Dermis microvascular lymphatic vessel endothelial cell (primary cell): ENCODE measurements around the gene NINJ2. TPM values are rescaled to one million over a fixed set of nuclear protein-coding genes. Genes with fewer than 3 reads are reported as not detected.
"Not testable (repeated sequence)": the region's sequence is repeated elsewhere in the genome, so short reads cannot be mapped to it uniquely, and the experiment has no call there.

Experiments
- DNase-seq, 2 donors: peaks; one replicate each; pipeline versions ENCODE4 v3.0.0 to v3.0.0-alpha.2; 2010; ENCODE audit warnings: low read depth in 2 of 2
- total RNA-seq: library from RNA; depleted of rRNA; stranded (reverse); fragments of >200 nt; gene quantifications from 2 replicates; pipeline ENCODE4 v1.2.1, GENCODE V29; 2014

NINJ2 gene
- total RNA-seq, 1 donor from 2014 or later = 2.4 TPM

DNA sequence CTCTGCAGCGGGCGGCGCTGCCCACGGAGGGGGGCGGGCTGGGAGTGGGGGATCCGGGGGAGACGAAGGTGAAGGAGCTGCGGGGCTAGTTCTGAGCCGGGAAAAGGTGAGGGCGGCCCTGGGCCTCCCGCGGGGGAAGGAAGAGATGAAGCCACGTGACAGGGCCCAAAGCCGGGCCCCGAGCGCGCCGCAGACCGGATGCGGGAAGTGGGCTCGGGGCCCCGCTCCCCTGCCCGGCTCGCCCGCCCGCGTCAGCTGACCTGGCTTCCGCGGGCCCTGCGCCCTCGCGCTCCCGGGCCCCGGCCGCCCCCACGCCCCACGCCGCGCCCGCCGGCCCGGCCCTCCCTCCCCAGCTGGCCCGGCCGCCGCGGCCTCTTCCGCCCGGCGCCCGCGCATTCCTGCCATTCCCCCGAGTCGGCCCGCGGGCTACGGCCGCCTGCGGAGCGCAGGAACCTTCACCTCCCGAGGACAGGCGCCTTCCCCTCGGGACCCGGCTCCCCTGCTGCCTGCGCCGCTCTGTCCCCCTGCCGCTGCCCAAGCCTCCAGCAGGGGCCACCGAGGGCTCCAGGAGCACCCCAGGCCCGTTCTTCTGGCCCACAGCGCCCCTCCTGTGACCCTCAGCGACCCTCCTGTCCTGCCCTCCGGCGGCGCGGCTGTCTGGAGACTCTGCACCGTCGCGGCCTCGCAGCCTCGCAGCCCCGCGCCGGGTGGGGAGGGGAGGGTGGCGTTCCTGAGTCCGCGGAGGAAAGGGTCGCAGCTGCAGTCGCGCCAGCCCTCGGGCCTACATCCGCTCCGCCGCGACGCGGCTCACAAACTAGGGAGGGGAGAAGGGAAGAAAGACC is 20.4 kb downstream of the NINJ2 start:
- DNase-seq = peak in 1 of 2 donors; percentile 78

DNA sequence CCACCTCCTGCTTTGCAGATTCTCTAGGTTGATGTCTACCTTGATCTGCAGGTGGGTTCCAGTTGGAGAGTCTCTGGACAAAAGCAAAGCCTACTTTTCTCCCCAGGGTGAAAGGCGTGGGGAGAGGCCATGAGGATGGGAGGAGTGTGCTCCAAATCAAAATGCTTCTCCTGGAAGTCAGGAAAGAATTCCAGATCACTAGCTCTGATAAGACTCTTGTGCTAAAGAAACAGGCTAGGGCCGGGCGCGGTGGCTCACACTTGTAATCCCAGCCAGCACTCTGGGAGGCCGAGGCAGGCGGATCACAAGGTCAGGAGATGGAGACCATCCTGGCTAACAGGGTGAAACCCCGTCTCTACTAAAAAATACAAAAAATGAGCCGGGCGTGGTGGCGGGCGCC is 21.9 kb downstream of the NINJ2 start:
- DNase-seq = not testable (repeated sequence)

DNA sequence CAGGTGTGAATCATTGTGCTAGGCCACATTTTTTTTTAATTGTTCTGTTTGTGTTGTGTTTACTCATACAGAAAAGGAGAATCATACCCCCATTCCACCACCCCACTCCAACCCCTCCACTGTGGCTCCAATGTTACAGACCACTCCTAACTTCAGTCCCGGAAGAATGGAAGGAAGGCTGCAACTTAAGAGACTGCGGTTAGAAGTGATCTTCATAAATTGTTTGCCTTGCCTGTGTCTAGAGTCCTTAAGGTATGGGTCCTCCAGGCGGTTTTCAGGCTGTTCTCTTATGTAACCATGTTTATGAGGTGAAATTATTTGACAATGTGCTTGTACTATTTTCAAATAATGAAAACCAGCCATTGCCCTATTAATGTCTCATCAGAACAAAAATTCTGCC is 22.5 kb downstream of the NINJ2 start:
- no peak for DNase-seq

DNA sequence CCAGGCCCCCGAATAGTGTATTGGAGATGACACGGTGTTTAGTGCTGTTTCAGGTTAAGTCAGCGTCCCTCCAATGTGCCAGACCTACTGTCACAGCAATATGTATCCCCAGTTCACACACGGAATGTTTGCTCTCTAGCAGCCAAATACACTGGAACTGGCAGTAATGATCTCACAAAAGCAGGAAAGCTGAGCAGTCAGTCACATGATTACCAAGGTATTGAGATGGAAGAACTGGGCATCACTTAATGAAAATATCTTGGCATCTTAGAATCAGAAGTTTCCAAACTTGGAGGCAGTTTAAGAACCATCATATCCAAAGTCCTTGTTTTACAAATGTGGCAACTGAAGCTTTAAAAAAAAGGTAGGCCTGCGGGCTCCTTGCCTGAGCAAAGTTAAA is 23.3 kb downstream of the NINJ2 start:
- peak in 1 of 2 donors; percentile 43 for DNase-seq

DNA sequence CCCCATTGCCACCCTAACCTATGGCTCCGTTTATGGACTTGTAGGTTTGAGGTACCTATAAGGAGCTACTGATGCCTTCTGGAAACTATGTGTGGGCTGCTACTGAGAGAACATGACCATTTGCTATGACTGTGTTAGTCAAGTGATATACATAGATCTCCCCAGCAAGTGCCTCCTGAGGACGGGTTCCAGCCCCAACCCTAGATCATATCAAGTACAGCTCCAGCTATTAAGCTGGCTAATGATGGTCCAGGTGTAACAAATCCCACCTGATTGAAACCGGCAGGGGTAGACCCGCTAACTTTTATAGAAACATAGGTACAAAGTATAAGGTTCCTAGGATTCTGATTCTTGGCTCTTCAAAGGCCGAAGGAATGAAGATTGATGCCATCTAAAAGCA is 23.7 kb downstream of the NINJ2 start:
- no peak for DNase-seq

DNA sequence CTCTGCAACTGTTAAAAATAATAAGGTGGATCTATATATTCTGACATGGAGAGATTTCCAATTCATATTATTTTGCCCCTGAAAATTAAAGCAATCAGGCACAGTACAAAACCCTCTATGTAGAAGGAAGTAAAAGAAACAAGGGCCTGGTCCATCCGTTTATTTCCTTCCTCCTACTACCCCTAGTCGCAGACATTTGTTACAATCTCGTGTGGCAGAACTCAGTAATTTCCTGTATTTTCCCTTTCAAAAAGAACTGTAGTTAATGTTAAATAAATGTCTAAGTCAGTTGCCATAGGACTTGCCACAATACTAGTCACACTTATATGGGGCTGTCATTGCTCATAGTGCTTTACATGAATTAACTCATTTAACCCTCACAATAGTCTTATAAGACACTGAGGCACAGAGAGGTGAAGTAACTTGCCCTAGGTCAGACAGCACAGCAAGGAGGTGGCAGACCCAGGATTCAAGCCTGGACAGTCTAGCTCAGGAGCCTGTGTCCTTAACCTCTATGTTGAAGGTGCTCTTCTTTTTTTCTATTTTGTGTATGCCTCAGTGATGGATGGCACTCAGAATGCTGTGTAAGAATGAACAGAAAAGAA is 24.2 kb downstream of the NINJ2 start:
- DNase-seq = peak in 1 of 2 donors; percentile 46

DNA sequence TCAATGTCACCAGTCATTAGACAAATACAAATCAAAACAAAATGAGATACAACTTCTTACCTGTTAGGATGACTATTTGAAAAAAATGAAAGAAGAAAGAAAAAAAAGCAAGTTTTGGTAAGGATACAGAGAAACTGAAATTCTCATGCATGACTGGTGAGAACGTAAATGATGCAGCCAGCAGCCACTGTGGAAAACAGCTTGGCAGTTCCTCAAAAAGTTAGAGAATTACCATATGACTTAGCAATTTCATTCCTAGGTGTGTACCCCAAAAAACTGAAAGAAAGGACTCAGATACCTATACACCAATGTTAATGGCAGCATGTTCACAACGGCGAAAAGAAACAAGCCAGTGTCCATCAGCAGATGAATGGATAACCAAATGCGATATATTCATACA is 26.6 kb downstream of the NINJ2 start:
- no peak for DNase-seq

DNA sequence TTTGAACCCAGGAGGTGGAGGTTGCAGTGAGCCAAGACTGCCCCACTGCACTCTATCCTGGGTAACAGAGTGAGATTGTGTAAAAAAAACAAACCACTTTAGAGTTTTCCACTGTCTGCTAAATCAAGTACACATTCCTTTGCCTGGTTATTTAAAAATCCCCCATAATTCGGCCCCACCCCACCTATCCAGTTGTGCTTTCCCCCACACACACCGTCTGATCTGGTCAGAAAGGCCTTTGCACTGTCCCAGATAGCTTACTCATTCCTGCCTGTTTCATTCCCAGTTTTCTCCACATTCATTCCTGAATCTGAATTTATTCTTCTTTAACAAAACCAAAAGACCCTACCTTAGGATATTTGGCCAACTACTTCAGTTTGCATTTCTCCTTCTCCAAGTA is 29.5 kb downstream of the NINJ2 start:
- no peak for DNase-seq

DNA sequence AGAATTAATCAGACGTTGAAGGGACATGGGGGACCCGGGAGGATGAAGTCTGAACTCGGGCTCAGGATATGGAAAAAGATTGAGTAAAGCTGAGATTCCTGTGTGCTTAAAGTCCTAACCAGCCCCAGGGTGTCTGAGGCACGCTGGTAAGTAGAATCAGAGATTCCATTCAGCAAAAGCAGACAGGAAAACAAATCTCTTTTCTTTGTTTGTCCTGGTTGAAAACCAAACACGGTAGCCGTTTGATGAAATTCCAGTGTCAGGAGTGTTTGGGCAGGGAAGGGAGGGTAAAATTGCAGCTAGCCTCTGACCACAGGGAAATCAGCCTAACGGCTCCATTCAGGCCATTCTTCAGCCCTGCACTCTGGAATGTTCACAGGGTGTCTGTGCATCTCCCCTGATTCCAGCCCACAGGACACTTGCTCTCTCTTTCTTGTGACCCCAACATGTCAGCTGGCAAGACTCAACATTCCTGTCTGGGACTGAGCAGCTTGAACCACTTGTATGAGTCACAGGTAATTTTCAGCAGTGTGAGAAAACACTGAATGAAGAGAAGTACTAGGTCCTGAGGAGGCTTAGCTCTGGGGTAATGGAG is 31.0 kb downstream of the NINJ2 start:
- peak; percentile 80 to 89 for DNase-seq

DNA sequence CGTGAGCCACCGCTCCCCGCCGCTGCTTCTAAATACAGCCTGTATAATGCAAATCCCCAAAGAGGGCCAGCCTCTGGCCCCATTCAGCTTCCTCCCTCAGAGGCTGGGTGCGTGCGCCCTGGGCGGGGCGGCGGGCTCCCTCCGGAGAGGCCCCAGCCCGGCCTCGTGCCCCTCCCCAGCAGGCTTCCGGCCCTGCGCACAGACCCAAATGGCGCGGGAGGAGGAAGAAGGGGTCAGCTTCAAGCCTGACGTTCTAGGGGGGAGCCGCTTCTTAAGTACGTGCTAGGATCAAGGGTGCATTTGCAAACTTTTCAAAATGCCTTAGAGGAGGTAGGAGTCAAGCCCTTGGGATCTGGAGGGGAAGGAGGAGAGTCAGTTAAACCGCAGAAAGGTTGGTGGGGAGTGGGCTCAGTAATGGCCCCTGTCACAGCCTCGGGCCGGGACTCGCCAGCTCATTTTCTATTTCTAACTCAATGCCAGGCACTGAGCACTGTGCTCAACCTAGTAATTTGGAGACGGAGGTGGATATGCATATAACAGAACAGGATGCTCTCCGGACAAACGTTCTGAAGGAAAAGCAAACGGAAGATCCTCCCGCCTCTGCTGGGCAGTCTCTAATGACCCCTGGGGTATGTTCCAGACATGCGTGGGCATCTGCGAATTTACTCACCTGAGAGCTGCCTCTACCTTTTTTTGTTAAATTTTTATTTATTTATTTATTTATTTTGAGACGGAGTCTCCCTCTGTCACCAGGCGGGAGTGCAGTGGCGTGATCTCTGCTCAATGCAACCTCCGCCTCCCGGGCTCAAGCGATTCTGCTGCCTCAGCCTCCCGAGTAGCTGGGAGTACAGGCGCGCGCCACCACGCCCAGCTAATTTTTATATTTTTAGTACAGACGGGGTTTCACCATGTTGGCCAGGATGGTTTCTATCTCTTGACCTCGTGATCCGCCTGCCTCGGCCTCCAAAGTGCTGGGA is 32.3 kb downstream of the NINJ2 start:
- no peak for DNase-seq

DNA sequence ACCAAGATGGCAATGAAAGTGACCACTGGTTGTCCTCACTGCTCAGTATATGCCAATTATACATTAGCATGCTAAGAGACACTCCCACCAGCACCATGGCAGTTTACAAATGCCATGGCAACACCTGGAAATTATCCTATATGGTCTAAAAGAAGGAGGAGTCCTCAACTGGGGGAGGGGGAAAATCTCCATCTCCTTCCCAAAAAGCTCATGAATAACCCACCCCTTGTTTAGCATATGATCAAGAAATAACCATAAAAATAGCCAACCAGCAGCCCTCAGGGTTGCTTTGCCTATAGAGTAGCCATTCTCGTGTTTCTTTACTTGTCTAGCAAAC is 34.5 kb downstream of the NINJ2 start:
- not testable (repeated sequence) for DNase-seq

DNA sequence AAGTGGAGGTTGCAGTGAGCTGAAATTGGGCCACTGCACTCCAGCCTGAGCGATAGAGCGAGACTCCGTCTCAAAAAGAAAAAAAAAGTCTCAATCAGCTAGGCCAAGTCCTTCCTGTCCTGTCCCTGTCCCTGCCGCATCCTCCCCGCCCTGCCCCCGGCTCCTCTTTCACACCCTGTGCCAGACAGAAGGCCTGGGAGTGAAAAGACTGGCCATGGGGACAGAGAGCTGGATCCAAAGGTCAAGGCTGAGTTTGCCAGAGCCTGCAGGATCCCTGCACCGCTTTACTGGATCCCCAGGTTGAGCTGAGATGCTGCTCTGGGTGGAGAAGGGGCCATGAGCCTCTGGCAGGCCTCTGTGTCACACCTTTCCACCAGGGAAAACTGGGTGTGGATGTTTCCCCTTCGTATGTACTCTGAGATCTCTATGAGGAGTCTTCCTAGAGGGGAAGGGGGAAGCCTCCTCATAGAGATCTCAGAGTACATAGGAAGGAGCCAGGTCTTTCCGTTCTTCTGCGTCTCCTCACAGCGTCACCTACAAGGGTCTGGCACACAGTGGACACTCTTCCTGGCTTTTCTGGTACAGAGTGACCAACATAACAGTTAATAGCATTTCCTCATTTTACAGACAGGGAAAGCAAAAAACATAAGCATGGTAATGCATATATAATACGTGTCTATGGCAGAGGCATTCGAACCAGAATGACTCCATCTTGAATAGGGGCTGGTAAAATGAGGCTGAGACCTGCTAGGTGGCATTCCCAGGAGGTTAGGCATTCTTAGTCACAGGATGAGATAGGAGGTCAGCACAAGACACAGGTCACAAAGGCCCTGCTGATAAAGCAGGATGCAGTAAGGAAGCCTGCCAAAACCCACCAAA is 35.1 kb downstream of the NINJ2 start:
- no peak for DNase-seq

DNA sequence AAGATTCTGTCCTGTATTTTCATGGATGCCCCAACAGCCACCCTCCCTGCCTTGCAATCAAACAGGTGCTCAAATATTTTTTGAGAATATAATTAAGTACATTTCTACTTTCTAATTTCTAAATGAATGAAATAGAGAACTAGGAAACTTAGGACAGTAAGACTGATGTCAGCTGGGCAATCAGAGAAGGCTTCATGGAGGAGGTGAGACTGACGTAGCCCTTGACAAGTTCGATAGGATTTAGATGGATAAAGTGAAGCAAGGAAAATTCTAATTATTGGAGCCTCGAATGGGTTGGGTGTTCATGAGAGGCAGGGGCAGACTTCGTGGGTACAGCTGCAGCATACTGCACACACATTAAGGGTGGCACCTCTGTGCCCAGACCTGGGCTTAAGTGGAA is 36.0 kb downstream of the NINJ2 start:
- no peak for DNase-seq

DNA sequence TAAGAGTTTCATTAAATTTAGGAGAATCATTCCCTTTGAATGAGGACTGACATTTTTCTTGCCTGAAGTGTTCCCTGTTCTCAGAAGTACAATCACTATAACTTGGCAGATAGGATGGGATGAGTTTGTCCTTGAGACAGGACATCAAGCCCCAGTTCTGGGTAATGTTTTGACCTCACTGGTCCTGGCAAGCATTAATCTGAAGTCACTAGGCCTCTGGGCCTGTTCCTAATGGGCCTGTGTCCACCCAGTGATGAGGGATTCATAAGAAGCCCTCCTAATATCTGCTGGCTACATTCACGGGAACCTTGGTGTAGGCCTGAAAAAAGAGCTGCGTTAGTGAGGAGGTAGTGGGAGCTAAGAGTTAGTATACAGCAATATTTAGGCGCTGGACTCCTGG is 37.2 kb downstream of the NINJ2 start:
- no peak for DNase-seq

DNA sequence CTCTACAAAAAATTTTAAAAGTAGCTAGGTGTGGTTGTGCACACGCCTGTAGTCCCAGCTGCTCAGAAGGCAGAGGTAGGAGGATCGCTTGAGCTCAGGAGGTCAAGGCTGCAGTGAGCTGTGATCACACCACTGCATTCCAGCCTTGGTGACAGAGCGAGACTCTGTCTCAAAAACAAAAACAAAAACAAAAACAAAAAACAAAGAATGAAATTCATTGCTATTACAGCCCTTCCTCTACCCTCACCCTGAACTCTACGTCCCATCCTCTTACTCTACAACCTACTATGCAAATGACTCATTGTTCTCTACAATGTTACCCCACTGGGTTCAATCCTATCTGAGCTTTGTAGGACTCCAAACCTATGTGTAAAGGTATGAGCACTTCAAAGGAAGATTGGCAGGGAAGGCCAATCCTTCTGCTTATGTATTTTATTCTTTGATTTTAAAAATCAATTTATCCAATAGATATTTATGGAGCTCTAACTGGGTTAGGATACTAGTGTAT is 39.3 kb downstream of the NINJ2 start:
- no peak for DNase-seq

DNA sequence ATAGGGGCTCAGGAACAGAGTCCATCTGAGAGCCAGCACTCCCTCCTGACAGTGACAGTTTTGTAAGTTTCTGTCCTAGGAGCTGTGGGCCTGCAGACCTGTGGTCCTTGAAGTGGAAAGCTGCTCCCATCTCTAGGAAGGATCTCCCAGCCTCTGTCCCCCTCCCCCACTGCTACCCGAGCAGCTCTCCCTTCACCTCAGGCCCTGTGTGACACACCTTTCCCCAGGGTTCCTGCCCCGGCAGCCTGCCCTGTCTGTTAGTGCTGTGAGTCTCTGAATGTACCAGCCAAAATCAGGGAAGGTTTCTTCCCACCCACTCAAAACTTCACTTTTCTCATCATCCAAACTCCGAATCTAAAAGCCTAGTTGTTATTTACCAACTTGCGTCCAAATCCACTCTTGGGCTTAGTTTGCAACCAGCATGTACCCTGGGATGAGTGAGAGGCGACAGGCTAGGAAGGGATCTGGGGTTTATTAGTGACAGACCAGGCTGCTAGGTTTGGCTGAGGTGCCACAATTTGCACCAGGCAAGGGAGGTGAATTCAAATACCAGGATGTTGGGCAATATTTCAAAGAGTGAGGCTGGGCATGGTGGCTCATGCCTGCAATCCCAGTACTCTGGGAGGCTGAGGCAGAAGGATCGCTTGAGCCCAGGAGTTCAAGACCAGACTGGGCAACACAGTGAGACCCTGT is 39.9 kb downstream of the NINJ2 start:
- no peak for DNase-seq

DNA sequence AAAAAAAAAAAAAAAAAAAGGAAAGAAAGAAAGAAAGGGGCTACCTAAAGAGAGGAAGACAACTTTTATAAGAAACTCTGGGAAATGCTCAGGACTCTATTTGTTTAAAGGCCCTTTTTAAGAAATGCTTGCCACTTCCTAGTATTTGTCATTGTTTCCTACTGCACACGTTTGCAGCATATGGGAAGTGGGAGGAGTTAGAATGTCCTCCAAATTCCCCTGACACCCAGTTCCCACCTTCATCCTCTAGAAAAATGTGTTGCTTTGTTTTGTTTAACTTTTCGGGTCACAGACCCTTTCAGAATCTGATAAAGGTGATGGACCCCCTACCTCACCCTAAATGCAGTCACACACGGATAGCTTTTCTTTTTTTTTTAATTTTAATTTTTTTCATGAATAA is 40.8 kb downstream of the NINJ2 start:
- peak; percentile 84 to 91 for DNase-seq

DNA sequence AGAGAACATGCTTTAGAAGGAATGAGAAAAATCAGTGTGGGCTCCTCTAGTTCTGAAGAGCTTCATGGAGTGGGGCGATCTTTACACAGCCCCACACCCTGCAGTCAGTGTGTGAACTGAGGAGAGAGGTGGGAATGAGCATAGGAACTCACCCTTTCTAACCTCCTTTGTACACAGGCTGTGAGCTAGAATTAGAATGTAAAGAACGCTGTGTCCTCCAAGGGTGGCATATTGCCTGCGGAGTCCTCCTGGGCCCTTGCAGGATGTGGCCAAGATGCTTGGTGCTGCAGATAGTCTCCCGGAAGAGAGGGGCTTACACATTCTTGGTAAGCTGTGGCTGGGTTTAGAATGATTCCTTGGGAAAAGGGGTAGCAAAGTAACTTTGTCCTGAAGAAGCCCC is 43.9 kb downstream of the NINJ2 start:
- no peak for DNase-seq

DNA sequence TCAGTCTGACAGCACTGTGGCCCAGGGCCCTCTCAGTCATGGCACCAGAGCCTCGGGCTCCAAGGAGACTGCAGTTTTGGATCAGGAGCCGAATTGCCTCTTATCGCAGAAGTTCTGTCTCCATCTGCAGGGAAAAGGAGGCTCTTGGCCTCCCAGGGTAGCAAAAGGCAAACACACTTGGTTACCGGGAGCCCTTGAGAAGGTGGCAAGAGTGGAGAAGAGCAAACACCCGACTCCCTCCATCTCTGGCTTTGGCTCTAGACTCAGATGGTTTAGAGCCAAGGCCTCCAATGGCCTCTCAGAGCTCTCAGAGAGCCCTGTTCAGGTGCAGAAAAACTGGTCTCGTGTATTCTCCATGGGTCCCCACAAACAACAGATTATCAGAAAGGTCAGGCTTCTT is 44.6 kb downstream of the NINJ2 start:
- no peak for DNase-seq
